DOHH2 (cell line): ENCODE results near the gene SLC30A2.

ENCODE experiments used
- H3F3A ChIP-seq: fragments of 200-600 bp; sonication (generic), shearing (Covaris generic); 2 replicates; pipeline ENCODE4 v1.6.0; 2016; ENCODE audit warnings: antibody characterized with exemption, mild to moderate bottlenecking; ENCODE audit not compliant: control insufficient read depth, insufficient read depth
- H3K27ac ChIP-seq: fragments of 200-600 bp; sonication (generic); 2 replicates; pipeline ENCODE4 v1.5.1; 2014; ENCODE audit warnings: low read depth, mild to moderate bottlenecking, low read length, moderate library complexity
- H3K27me3 ChIP-seq: fragments of 200-600 bp; sonication (generic); 2 replicates; pipeline ENCODE4 v1.6.1; 2014; ENCODE audit warnings: mild to moderate bottlenecking, low read length, mixed read lengths; ENCODE audit not compliant: control insufficient read depth
- H3K36me3 ChIP-seq: fragments of 200-600 bp; sonication (generic); 2 replicates; pipeline ENCODE4 v1.6.1; 2014; ENCODE audit warnings: mild to moderate bottlenecking, low read length, moderate library complexity, mixed read lengths; ENCODE audit not compliant: control insufficient read depth
- H3K4me1 ChIP-seq: fragments of 200-600 bp; sonication (generic); 2 replicates; pipeline ENCODE4 v1.6.1; 2014; ENCODE audit warnings: mild to moderate bottlenecking, low read length, mixed read lengths; ENCODE audit not compliant: control insufficient read depth
- H3K4me2 ChIP-seq: fragments of 200-600 bp; sonication (generic); 2 replicates; pipeline ENCODE4 v1.6.0; 2014; ENCODE audit warnings: mild to moderate bottlenecking, low read length, moderate library complexity
- H3K4me3 ChIP-seq: fragments of 200-600 bp; sonication (generic); 2 replicates; pipeline ENCODE4 v1.5.1; 2014; ENCODE audit warnings: mild to moderate bottlenecking, low read length, mixed read lengths
- H3K79me2 ChIP-seq: fragments of 200-600 bp; sonication (generic); 2 replicates; pipeline ENCODE4 v1.6.1; 2014; ENCODE audit warnings: mild to moderate bottlenecking, low read length, mixed read lengths; ENCODE audit not compliant: control insufficient read depth
- H3K9me2 ChIP-seq: fragments of 200-600 bp; sonication (generic); replicated peaks from 2 replicates; pipeline ENCODE4 v1.6.1; 2014; ENCODE audit warnings: mild to moderate bottlenecking, low read length, mixed read lengths; ENCODE audit not compliant: control insufficient read depth
- H3K9me3 ChIP-seq: fragments of 200-600 bp; sonication (generic); 2 replicates; pipeline ENCODE4 v1.6.1; 2014; ENCODE audit warnings: antibody characterized with exemption, low read length, mixed read lengths; ENCODE audit not compliant: control insufficient read depth, insufficient read depth
- H4K20me1 ChIP-seq: fragments of 200-600 bp; sonication (generic); 2 replicates; pipeline ENCODE4 v1.6.0; 2014; ENCODE audit warnings: low read depth, mild to moderate bottlenecking, antibody characterized with exemption, low read length, moderate library complexity; ENCODE audit not compliant: control insufficient read depth, insufficient read depth
- EZH2phosphoT487 ChIP-seq: fragments of 200-600 bp; sonication (generic); IDR thresholded peaks from 2 replicates; pipeline ENCODE4 v1.6.1; 2017; ENCODE audit warnings: borderline replicate concordance, mild to moderate bottlenecking, antibody characterized with exemption, low read length, moderate library complexity, mixed read lengths
- TF ChIP-seq, protein P1 (sequence below): fragments of 200-600 bp; sonication (generic); IDR thresholded peaks from one replicate; pipeline ENCODE4 v1.5.1; 2014; ENCODE audit warnings: antibody characterized with exemption, mild to moderate bottlenecking, low read depth, low read length; ENCODE audit not compliant: poor library complexity, severe bottlenecking

Gene SLC30A2

GRCh38 chr1:26081267-26082019 lies 35.5 kb upstream of the SLC30A2 start:
- Histone ChIP-seq H3K9me3 (no peaks in the 10 kb centered on the region), H3K27ac (no peak overlapping the region), H3F3A (no peaks in the 10 kb centered on the region), H3K27me3 (peaks cover 27% of the 10 kb centered on the region), H4K20me1 (no peaks in the 10 kb centered on the region), H3K4me3 (no peak overlapping the region), H3K4me1 (no peaks in the 10 kb centered on the region), H3K79me2 (no peaks in the 10 kb centered on the region), H3K9me2 (no peaks in the 10 kb centered on the region), H3K4me2 (no peak overlapping the region), H3K36me3 (no peaks in the 10 kb centered on the region)
- no peak for TF ChIP-seq EZH2phosphoT487
- TF ChIP-seq, protein P1, sequence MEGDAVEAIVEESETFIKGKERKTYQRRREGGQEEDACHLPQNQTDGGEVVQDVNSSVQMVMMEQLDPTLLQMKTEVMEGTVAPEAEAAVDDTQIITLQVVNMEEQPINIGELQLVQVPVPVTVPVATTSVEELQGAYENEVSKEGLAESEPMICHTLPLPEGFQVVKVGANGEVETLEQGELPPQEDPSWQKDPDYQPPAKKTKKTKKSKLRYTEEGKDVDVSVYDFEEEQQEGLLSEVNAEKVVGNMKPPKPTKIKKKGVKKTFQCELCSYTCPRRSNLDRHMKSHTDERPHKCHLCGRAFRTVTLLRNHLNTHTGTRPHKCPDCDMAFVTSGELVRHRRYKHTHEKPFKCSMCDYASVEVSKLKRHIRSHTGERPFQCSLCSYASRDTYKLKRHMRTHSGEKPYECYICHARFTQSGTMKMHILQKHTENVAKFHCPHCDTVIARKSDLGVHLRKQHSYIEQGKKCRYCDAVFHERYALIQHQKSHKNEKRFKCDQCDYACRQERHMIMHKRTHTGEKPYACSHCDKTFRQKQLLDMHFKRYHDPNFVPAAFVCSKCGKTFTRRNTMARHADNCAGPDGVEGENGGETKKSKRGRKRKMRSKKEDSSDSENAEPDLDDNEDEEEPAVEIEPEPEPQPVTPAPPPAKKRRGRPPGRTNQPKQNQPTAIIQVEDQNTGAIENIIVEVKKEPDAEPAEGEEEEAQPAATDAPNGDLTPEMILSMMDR, result no peak

- no peaks in the 10 kb centered on the region for H4K20me1 ChIP-seq
- TF ChIP-seq, protein P1, result no peak
- H3K79me2 ChIP-seq, result no peaks in the 10 kb centered on the region
- no peaks in the 10 kb centered on the region for H3F3A ChIP-seq
- H3K27me3 ChIP-seq, result peaks cover 28% of the 10 kb centered on the region
- no peak overlapping the region for H3K4me2 ChIP-seq
- H3K9me3 ChIP-seq, result no peaks in the 10 kb centered on the region
- H3K4me1 ChIP-seq, result no peaks in the 10 kb centered on the region
- no peaks in the 10 kb centered on the region for H3K9me2 ChIP-seq
- no peaks in the 10 kb centered on the region for H3K36me3 ChIP-seq
- H3K27ac ChIP-seq, result no peak overlapping the region
- H3K4me3 ChIP-seq, result no peak overlapping the region
Observed at GRCh38 chr1:26079960-26080814, 34.3 kb upstream of the SLC30A2 start.

GRCh38 chr1:26079178-26079563 lies 33.3 kb upstream of the SLC30A2 start:
- H3K4me1 ChIP-seq, result no peaks in the 10 kb centered on the region
- H3K4me3 ChIP-seq, result no peak overlapping the region
- no peaks in the 10 kb centered on the region for H3K79me2 ChIP-seq
- no peaks in the 10 kb centered on the region for H3K9me3 ChIP-seq
- no peak overlapping the region for H3K4me2 ChIP-seq
- H3F3A ChIP-seq, result no peaks in the 10 kb centered on the region
- no peaks in the 10 kb centered on the region for H3K9me2 ChIP-seq
- TF ChIP-seq EZH2phosphoT487, result no peak
- TF ChIP-seq, protein P1, result no peak
- H3K27me3 ChIP-seq, result peaks cover 18% of the 10 kb centered on the region
- H3K36me3 ChIP-seq, result no peaks in the 10 kb centered on the region
- H3K27ac ChIP-seq, result no peak overlapping the region
- no peaks in the 10 kb centered on the region for H4K20me1 ChIP-seq
